Raji (cell line): Measurements from ENCODE around the gene MIER2.

ENCODE experiments used
- POLR2A ChIP-seq: IDR thresholded peaks from 2 replicates; pipeline ENCODE4 v1.6.1; 2011; ENCODE audit warnings: low read depth, low read length, control low read depth; ENCODE audit not compliant: insufficient read depth

Gene MIER2

GRCh38 chr19:367561-367960, 23.0 kb upstream of the MIER2 start:
- TF ChIP-seq POLR2A = no peak

GRCh38 chr19:366951-367350, 22.4 kb upstream of the MIER2 start:
- TF ChIP-seq POLR2A = no peak

GRCh38 chr19:366205-366783, 21.7 kb upstream of the MIER2 start:
- no peak for TF ChIP-seq POLR2A

GRCh38 chr19:364496-365287, 20.1 kb upstream of the MIER2 start:
- TF ChIP-seq POLR2A = no peak

GRCh38 chr19:362683-363082, 18.1 kb upstream of the MIER2 start:
- no peak for TF ChIP-seq POLR2A

- TF ChIP-seq POLR2A = no peak
Measured at GRCh38 chr19:362154-362553, 17.6 kb upstream of the MIER2 start.

GRCh38 chr19:359653-359925, 15.0 kb upstream of the MIER2 start:
- no peak for TF ChIP-seq POLR2A

GRCh38 chr19:355134-355533, 10.5 kb upstream of the MIER2 start:
- TF ChIP-seq POLR2A = no peak

- TF ChIP-seq POLR2A = no peak
Measured at GRCh38 chr19:351976-352625, 7.5 kb upstream of the MIER2 start.

GRCh38 chr19:347946-348861, 3.6 kb upstream of the MIER2 start:
- no peak for TF ChIP-seq POLR2A

- TF ChIP-seq POLR2A = no peak
Measured at GRCh38 chr19:345320-345879, 804 bp upstream of the MIER2 start.

- no peak for TF ChIP-seq POLR2A
Measured at GRCh38 chr19:343941-344624, 513 bp downstream of the MIER2 start.

GRCh38 chr19:343451-343931, 1.1 kb downstream of the MIER2 start:
- no peak for TF ChIP-seq POLR2A

- TF ChIP-seq POLR2A = no peak
Measured at GRCh38 chr19:342801-343421, 1.7 kb downstream of the MIER2 start.
